HepG2 (cell line): ENCODE data around the gene PGPEP1. TPM values are rescaled to one million over a fixed set of nuclear protein-coding genes. Genes with fewer than 3 reads are reported as not detected.

Source experiments
- BRF2 ChIP-seq: sonication (generic); formaldehyde crosslinking; IDR thresholded peaks from 2 replicates; pipeline ENCODE4 v1.8.1; 2022; ENCODE audit warnings: mild to moderate bottlenecking, missing genetic modification reagents
- CC2D1A ChIP-seq: sonication (generic); formaldehyde crosslinking; IDR thresholded peaks from 2 replicates; pipeline ENCODE4 v1.8.1; 2023; ENCODE audit warnings: mild to moderate bottlenecking, missing genetic modification reagents
- FOSL1 ChIP-seq: sonication (generic); formaldehyde crosslinking; IDR thresholded peaks from 2 replicates; pipeline ENCODE4 v1.9.0; 2021; ENCODE audit warnings: missing genetic modification reagents, borderline replicate concordance
- FOSL2 ChIP-seq: sonication (generic); formaldehyde crosslinking; IDR thresholded peaks from 2 replicates; pipeline ENCODE4 v1.4.0; 2020; ENCODE audit warnings: missing genetic modification reagents
- IRX3 ChIP-seq: sonication (generic); formaldehyde crosslinking; IDR thresholded peaks from 2 replicates; pipeline ENCODE4 v1.8.1; 2023; ENCODE audit warnings: mild to moderate bottlenecking, low read depth, missing genetic modification reagents, borderline replicate concordance
- MED8 ChIP-seq: sonication (generic); formaldehyde crosslinking; IDR thresholded peaks from 2 replicates; pipeline ENCODE4 v1.8.1; 2023; ENCODE audit warnings: mild to moderate bottlenecking, missing genetic modification reagents; ENCODE audit not compliant: insufficient replicate concordance
- MNT ChIP-seq: fragments of 450-650 bp; IDR thresholded peaks from 2 replicates; pipeline ENCODE4 v1.6.1; 2016
- NFKB2 ChIP-seq: sonication (generic); formaldehyde crosslinking; IDR thresholded peaks from 2 replicates; pipeline ENCODE4 v1.4.0; 2020; ENCODE audit warnings: missing genetic modification reagents, borderline replicate concordance
- NR1H2 ChIP-seq: sonication (generic); formaldehyde crosslinking; IDR thresholded peaks from 2 replicates; pipeline ENCODE4 v1.8.1; 2022; ENCODE audit warnings: low read depth, missing genetic modification reagents, borderline replicate concordance
- RBFOX2 ChIP-seq: fragments of 200-400 bp; formaldehyde crosslinking; IDR thresholded peaks from 2 replicates; pipeline ENCODE4 v1.6.1; 2017; ENCODE audit warnings: low read depth, mild to moderate bottlenecking, low read length
- XBP1 ChIP-seq: sonication (generic); formaldehyde crosslinking; IDR thresholded peaks from 2 replicates; pipeline ENCODE4 v1.5.0; 2020; ENCODE audit warnings: missing genetic modification reagents
- ZBTB26 ChIP-seq: IDR thresholded peaks from 2 replicates; pipeline ENCODE4 v1.6.1; 2016; ENCODE audit warnings: missing compliant biosample characterization, missing genetic modification reagents, borderline replicate concordance
- ZC3H4 ChIP-seq: sonication (generic); formaldehyde crosslinking; IDR thresholded peaks from 2 replicates; pipeline ENCODE4 v1.4.0; 2020; ENCODE audit warnings: missing genetic modification reagents, borderline replicate concordance
- ZFP90 ChIP-seq: sonication (generic); formaldehyde crosslinking; IDR thresholded peaks from 2 replicates; pipeline ENCODE4 v1.8.0; 2022; ENCODE audit warnings: missing genetic modification reagents, mild to moderate bottlenecking, inconsistent platforms, borderline replicate concordance
- ZNF34 ChIP-seq: sonication (generic); formaldehyde crosslinking; IDR thresholded peaks from 2 replicates; pipeline ENCODE4 v1.4.0; 2020; ENCODE audit warnings: mild to moderate bottlenecking, missing genetic modification reagents, borderline replicate concordance
- ZNF691 ChIP-seq: sonication (generic); formaldehyde crosslinking; IDR thresholded peaks from 2 replicates; pipeline ENCODE4 v1.4.0; 2020; ENCODE audit warnings: missing genetic modification reagents, low read depth, mild to moderate bottlenecking, borderline replicate concordance
- ZNF800 ChIP-seq: sonication (generic); formaldehyde crosslinking; IDR thresholded peaks from 2 replicates; pipeline ENCODE4 v1.4.0; 2020; ENCODE audit warnings: missing genetic modification reagents
- ZZZ3 ChIP-seq: sonication (generic); formaldehyde crosslinking; IDR thresholded peaks from 2 replicates; pipeline ENCODE4 v1.4.0; 2020; ENCODE audit warnings: missing genetic modification reagents, mild to moderate bottlenecking, borderline replicate concordance
- polyA plus RNA-seq, 8 experiments: library from polyadenylated mRNA; depleted of rRNA in 3 of 8; stranded (reverse) in 7 of 8; unstranded in 1 of 8; fragments of >200 nt; fragmentation: Illumina TruSeq in 4 of 8; extraction: Trizol in 4 of 8; gene quantifications; 2 replicates each; pipeline versions ENCODE4 v1.2.1 to v1.2.3, GENCODE V29; 2011 to 2016; ENCODE audit warnings: low read depth in 4 of 8, missing spikeins in 1 of 8, mixed read lengths in 1 of 8; ENCODE audit not compliant: insufficient read depth in 1 of 8
- total RNA-seq, 5 experiments: library from RNA; depleted of rRNA; stranded (reverse); fragments of >200 nt; fragmentation: Illumina TruSeq; extraction: Trizol; gene quantifications; 2 replicates each; pipeline ENCODE4 v1.2.3, GENCODE V29; 2016; ENCODE audit warnings: low read depth in 1 of 5

The PGPEP1 gene
- total and polyA plus RNA-seq, 2 of the 13 experiments (the other 11 are each of a cell fraction or from before 2014, with no cell fraction given), result 53.1 to 56.6 TPM

- 0 out of 2 replicates have a peak, but pooled peaks have one; percentile 61 for TF ChIP-seq ZNF34
- TF ChIP-seq ZNF800 (CRISPR knock-in tag), result no peak
- TF ChIP-seq RBFOX2, result peak; percentile 65
- no peak for TF ChIP-seq MED8 (CRISPR knock-in tag)
- TF ChIP-seq ZC3H4 (CRISPR knock-in tag), result no peak
- TF ChIP-seq IRX3 (CRISPR knock-in tag), result no peak
- TF ChIP-seq ZFP90 (CRISPR knock-in tag), result no peak
- TF ChIP-seq ZNF691, result peak; percentile 63
- TF ChIP-seq NR1H2, result no peak
- no peak for TF ChIP-seq BRF2 (CRISPR knock-in tag)
- no peak for TF ChIP-seq CC2D1A (CRISPR knock-in tag)
- no peak for TF ChIP-seq MNT
- TF ChIP-seq FOSL1 (CRISPR knock-in tag), result no peak
- peak; percentile 32 for TF ChIP-seq FOSL2 (CRISPR knock-in tag)
- TF ChIP-seq XBP1, result no peak
- TF ChIP-seq ZBTB26 (CRISPR knock-in tag), result no peak
- TF ChIP-seq ZZZ3, result 0 out of 2 replicates have a peak, but pooled peaks have one; percentile 42
- no peak for TF ChIP-seq NFKB2 (CRISPR knock-in tag)
These were observed 48.6 kb upstream of the PGPEP1 start (continued) for GRCh38 chr19:18291590-18292461.
